GM10266 (cell line): ENCODE results near the gene AGTR1.

Experiments
- DNase-seq: peaks from one replicate; pipeline ENCODE4 v3.0.0; 2012; ENCODE audit errors: extremely low spot score
- CTCF ChIP-seq: IDR thresholded peaks from 2 replicates; pipeline ENCODE4 v1.5.1; 2012; ENCODE audit warnings: mild to moderate bottlenecking, low read depth; ENCODE audit not compliant: control insufficient read depth, insufficient read depth; ENCODE audit errors: missing control alignments

Gene AGTR1

GRCh38 chr3:148758303-148758884 is 60.7 kb downstream of the AGTR1 start:
- DNase-seq, result no peak
- TF ChIP-seq CTCF, result no peak

- no peak for TF ChIP-seq CTCF
- DNase-seq, result no peak
These were observed 61.7 kb downstream of the AGTR1 start for GRCh38 chr3:148759430-148759829.

GRCh38 chr3:148763156-148763680 is 65.5 kb downstream of the AGTR1 start:
- TF ChIP-seq CTCF, result no peak
- no peak for DNase-seq

GRCh38 chr3:148763986-148764935 is 66.6 kb downstream of the AGTR1 start:
- no peak for DNase-seq
- no peak for TF ChIP-seq CTCF

- no peak for DNase-seq
- TF ChIP-seq CTCF, result no peak
These were observed 74.7 kb downstream of the AGTR1 start for GRCh38 chr3:148772361-148772760.

- no peak for DNase-seq
- TF ChIP-seq CTCF, result no peak
These were observed 75.1 kb downstream of the AGTR1 start for GRCh38 chr3:148772835-148773234.

- no peak for DNase-seq
- TF ChIP-seq CTCF, result no peak
These were observed 76.1 kb downstream of the AGTR1 start for GRCh38 chr3:148773805-148774204.
